Thymus (tissue), 11 donors: ENCODE results near the gene RBM24. TPM values are rescaled to one million over a fixed set of nuclear protein-coding genes. Genes with fewer than 3 reads are reported as not detected.
"Not testable (repeated sequence)": the region's sequence is repeated elsewhere in the genome, so short reads cannot be mapped to it uniquely, and the experiment has no call there.

Source experiments
- DNase-seq, 9 donors: peaks; one replicate each; pipeline ENCODE4 v3.0.0-alpha.2; 2013; ENCODE audit warnings: low spot score in 9 of 9, low read depth in 6 of 9, missing footprints in 1 of 9
- H3K27ac ChIP-seq, 2 donors: one replicate each; pipeline ENCODE4 v1.5.1; 2013; ENCODE audit warnings: control low read depth in 1 of 2, low read depth in 1 of 2, low read length in 1 of 2, mild to moderate bottlenecking in 1 of 2, moderate library complexity in 1 of 2
- H3K27me3 ChIP-seq, 2 donors: one replicate each; pipeline ENCODE4 v1.5.1; 2013; ENCODE audit warnings: low read length in 1 of 2; ENCODE audit not compliant: control insufficient read depth in 2 of 2, insufficient read depth in 1 of 2
- H3K36me3 ChIP-seq, 2 donors: one replicate each; pipeline ENCODE4 v1.5.1; 2013; ENCODE audit warnings: low read length in 1 of 2, mild to moderate bottlenecking in 1 of 2, moderate library complexity in 1 of 2; ENCODE audit not compliant: control insufficient read depth in 2 of 2, insufficient read depth in 2 of 2
- H3K4me1 ChIP-seq, 2 donors: one replicate each; pipeline ENCODE4 v1.5.1; 2013; ENCODE audit warnings: low read length in 2 of 2; ENCODE audit not compliant: control insufficient read depth in 2 of 2, insufficient read depth in 2 of 2
- H3K4me3 ChIP-seq, 2 donors: one replicate each; pipeline ENCODE4 v1.5.1; 2013; ENCODE audit warnings: low read length in 2 of 2, control low read depth in 1 of 2, mild to moderate bottlenecking in 1 of 2
- H3K9me3 ChIP-seq, 2 donors: one replicate each; pipeline ENCODE4 v1.5.1; 2013; ENCODE audit warnings: low read length in 1 of 2, mild to moderate bottlenecking in 1 of 2; ENCODE audit not compliant: control insufficient read depth in 2 of 2, insufficient read depth in 1 of 2
- WGBS: extraction: QIAGEN DNeasy Blood & Tissue Kit; methylation state at CpG from one replicate; pipeline ENCODE4 v1.1.7; 2013; 5-methylcytosine and 5-hydroxymethylcytosine counted together
- polyA plus RNA-seq: library from polyadenylated mRNA; stranded (reverse); fragments of 200-250 nt; gene quantifications from one replicate; pipeline ENCODE4 v1.2.3, GENCODE V29; 2013
- total RNA-seq: library from RNA; stranded (reverse); fragments of 120-200 nt; gene quantifications from one replicate; pipeline ENCODE4 v1.2.4, GENCODE V29; 2013
- donor health status: healthy.

RBM24 gene
- total and polyA plus RNA-seq, 2 donors = 0.99 to 2.0 TPM

GRCh38 chr6:17298257-17298656 is 17.1 kb downstream of the RBM24 start:
- no peaks in the 10 kb centered on the region for H3K27me3 ChIP-seq
- no peak overlapping the region for H3K27ac ChIP-seq
- no peaks in the 10 kb centered on the region for H3K9me3 ChIP-seq
- H3K4me1 ChIP-seq = no peaks in the 10 kb centered on the region
- WGBS = 90% methylated on average over 1 of the region's 1 CpG
- DNase-seq = no peak
- H3K36me3 ChIP-seq = no peaks in the 10 kb centered on the region
- no peak overlapping the region for H3K4me3 ChIP-seq

- Histone ChIP-seq H3K27me3 (no peaks in the 10 kb centered on the region), H3K4me3 (no peak overlapping the region), H3K36me3 (no peaks in the 10 kb centered on the region), H3K27ac (no peak overlapping the region), H3K4me1 (no peaks in the 10 kb centered on the region), H3K9me3 (no peaks in the 10 kb centered on the region)
- 95% methylated on average over 2 of the region's 2 CpGs for WGBS
- DNase-seq = no peak
Observed at GRCh38 chr6:17299222-17299621, 18.1 kb downstream of the RBM24 start.

- Histone ChIP-seq H3K27me3 (no peaks in the 10 kb centered on the region), H3K4me1 (no peaks in the 10 kb centered on the region), H3K4me3 (no peak overlapping the region), H3K36me3 (no peaks in the 10 kb centered on the region), H3K27ac (no peak overlapping the region), H3K9me3 (no peaks in the 10 kb centered on the region)
- 98% methylated on average over 1 of the region's 1 CpG for WGBS
- no peak for DNase-seq
Observed at GRCh38 chr6:17299750-17300149, 18.6 kb downstream of the RBM24 start.

DNA sequence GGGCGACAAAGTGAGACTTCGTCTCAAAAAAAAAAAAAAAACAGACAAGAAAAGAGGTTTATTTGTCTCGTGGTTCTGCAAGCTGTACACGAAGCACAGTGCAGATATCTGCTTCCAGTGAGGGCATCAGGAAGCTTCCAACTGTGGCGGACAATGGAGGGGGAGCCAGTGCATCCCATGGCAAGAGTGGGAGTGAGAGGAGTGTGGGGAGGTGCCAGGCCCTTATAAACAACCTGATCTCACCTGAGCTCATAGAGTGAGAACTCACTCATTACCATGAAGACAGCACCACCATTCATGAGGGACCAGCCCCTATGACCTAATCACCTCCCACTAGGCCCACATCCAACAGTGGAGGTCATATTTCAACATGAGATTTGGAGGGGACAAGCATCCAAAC is 19.5 kb downstream of the RBM24 start:
- Histone ChIP-seq H3K4me1 (no peaks in the 10 kb centered on the region), H3K27me3 (no peaks in the 10 kb centered on the region), H3K36me3 (no peaks in the 10 kb centered on the region), H3K4me3 (no peak overlapping the region), H3K9me3 (no peaks in the 10 kb centered on the region), H3K27ac (no peak overlapping the region)
- 94% methylated on average over 5 of the region's 5 CpGs for WGBS
- DNase-seq = no peak

GRCh38 chr6:17303444-17303843 is 22.3 kb downstream of the RBM24 start:
- DNase-seq = no peak
- Histone ChIP-seq H3K36me3 (no peaks in the 10 kb centered on the region), H3K27me3 (no peaks in the 10 kb centered on the region), H3K4me3 (no peak overlapping the region), H3K4me1 (no peaks in the 10 kb centered on the region), H3K27ac (no peak overlapping the region), H3K9me3 (no peaks in the 10 kb centered on the region)
- WGBS = over 99% methylated on average over 2 of the region's 2 CpGs

DNA sequence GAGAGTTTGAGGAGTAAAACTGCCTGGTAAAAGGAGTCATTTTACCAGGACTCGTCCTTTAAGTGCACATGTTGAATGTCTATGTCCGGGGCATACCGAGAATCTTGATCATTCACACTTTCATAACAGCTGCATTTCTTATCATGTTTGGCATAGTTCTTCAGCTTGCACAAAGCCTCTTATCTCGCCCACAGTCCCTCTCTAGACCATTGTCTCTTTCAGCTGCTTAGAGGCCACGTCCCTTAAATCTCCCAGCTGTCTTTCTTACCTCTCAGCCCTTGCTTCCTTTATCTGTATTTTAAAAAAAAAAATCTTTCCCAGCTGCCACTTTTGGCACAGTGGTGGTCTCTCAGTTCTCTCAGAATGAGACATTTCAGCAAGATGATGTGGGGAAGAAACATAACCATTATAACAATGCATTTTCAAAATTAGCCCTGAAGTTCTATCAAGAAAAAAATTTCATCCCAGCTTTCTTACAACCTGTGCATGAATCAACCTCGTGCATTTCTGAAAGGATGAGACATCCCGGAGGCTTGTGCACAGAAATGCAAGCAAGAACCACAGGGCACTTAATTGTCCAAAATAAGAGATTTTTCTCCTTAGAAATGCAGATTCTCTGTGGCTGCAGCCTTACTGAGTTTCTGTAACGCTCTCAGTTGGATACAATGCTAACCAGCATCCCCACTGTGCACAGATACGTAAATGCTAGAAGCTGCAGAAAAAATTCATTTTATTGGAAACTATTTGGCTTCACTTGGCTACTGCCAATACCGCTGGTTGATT is 24.2 kb downstream of the RBM24 start:
- Histone ChIP-seq H3K4me1 (no peaks in the 10 kb centered on the region), H3K27me3 (no peaks in the 10 kb centered on the region), H3K36me3 (no peaks in the 10 kb centered on the region), H3K9me3 (no peaks in the 10 kb centered on the region), H3K4me3 (no peak overlapping the region), H3K27ac (no peak overlapping the region)
- DNase-seq = no peak
- WGBS = 52% methylated on average over 10 of the region's 10 CpGs

GRCh38 chr6:17311595-17312311 is 30.6 kb downstream of the RBM24 start:
- Histone ChIP-seq H3K4me3 (no peak overlapping the region), H3K4me1 (no peaks in the 10 kb centered on the region), H3K27me3 (no peaks in the 10 kb centered on the region), H3K27ac (no peak overlapping the region), H3K36me3 (no peaks in the 10 kb centered on the region), H3K9me3 (no peaks in the 10 kb centered on the region)
- 92% methylated on average over 12 of the region's 12 CpGs for WGBS
- no peak for DNase-seq

GRCh38 chr6:17313238-17313637 is 32.1 kb downstream of the RBM24 start:
- not testable (repeated sequence) for H3K4me3 ChIP-seq, H3K36me3 ChIP-seq, DNase-seq, H3K27me3 ChIP-seq, H3K9me3 ChIP-seq, H3K4me1 ChIP-seq, H3K27ac ChIP-seq
- WGBS = 99% methylated on average over 7 of the region's 7 CpGs

DNA sequence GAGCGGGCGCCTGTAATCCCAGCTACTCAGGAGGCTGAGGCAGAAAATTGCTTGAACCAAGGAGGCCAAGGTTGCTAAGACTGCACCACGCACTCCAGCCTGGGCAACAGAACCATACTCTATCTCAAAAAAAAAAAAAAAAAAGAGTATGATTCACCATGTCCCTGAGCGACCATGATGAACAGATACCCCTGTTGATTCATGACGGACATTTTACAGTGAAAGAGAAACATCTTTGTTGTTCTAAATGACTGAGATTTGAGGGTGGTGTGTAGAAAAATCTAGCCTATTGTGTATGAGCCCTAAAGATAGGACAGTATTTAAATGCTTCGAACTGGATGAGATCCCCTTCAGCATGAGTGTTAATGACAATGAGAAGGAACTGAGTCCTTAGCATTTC is 32.8 kb downstream of the RBM24 start:
- no peak overlapping the region for H3K4me3 ChIP-seq
- WGBS = 95% methylated on average over 6 of the region's 6 CpGs
- DNase-seq = no peak
- H3K27me3 ChIP-seq = no peaks in the 10 kb centered on the region
- H3K27ac ChIP-seq = no peak overlapping the region
- no peaks in the 10 kb centered on the region for H3K4me1 ChIP-seq
- no peaks in the 10 kb centered on the region for H3K36me3 ChIP-seq
- no peaks in the 10 kb centered on the region for H3K9me3 ChIP-seq
